WI38 (cell line): Measurements from ENCODE around the gene PARD3.

Experiments
- H3K4me3 ChIP-seq: 2 replicates; pipeline ENCODE4 v1.5.1; 2011; ENCODE audit warnings: low read depth, mild to moderate bottlenecking, control low read depth, low read length
- CTCF ChIP-seq: IDR thresholded peaks from 2 replicates; pipeline ENCODE4 v1.5.1; 2012; ENCODE audit warnings: low read depth, mild to moderate bottlenecking, control low read depth, low read length

The PARD3 gene

GRCh38 chr10:34262985-34263384 lies 552.1 kb downstream of the PARD3 start:
- H3K4me3 ChIP-seq = no peak overlapping the region
- no peak for TF ChIP-seq CTCF

DNA sequence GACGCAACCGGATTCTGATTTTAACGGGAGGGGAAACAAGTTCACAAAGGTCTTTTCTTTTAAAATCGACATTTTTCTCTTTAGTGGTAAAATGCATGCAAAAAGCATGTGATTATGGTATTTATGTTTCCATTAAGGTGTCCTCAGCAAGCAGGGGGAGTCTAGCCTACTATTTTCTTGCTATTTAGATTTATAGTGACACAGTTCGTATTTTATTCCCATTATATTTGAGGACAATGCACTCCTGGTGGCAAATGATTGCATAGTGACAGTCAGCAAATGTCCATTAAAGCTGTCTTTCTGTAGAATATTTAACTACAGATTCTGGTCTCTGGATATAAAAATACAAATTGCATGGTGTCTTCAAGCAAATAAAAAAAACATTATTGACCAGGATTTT lies 554.2 kb downstream of the PARD3 start:
- no peak overlapping the region for H3K4me3 ChIP-seq
- no peak for TF ChIP-seq CTCF

- no peak overlapping the region for H3K4me3 ChIP-seq
- TF ChIP-seq CTCF = no peak
Measured at GRCh38 chr10:34256216-34256615, 558.9 kb downstream of the PARD3 start.

DNA sequence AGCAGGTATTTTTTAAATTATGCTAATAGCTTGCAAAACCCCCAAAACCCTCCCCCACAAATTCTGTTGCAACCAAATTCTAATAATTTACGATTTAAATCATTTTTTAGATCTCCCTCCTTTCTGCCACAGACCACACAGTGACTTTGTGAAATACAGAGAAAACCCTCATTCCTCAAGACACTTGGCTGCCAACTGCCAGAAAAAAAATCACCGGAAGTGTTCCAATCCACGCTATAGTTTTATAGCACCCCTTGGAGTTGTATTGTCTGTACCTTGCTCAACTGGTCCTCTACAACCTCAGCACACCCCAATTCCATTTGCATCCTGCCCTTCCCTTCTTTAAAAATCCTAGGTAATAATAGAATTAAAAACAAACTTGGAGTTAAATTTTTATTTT lies 560.1 kb downstream of the PARD3 start:
- TF ChIP-seq CTCF = no peak
- H3K4me3 ChIP-seq = no peak overlapping the region

DNA sequence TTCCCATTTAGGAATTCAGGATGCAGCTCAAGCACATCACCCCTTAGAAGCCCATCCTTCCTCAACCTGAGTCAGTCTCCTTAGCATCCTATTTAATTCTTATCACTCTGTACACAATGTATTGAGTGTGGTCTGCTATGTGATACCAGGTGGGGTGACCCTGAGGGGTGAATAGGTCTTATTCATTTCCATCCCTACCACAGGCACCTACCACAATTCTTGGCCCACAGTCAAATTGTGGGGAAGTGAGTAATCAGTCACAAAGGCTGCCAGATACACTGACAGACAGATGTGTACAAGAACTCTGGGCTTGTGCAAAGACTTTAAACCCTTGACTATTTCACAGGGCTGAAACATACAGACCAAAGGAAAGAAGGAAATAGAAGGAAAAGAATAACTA lies 560.5 kb downstream of the PARD3 start:
- no peak overlapping the region for H3K4me3 ChIP-seq

DNA sequence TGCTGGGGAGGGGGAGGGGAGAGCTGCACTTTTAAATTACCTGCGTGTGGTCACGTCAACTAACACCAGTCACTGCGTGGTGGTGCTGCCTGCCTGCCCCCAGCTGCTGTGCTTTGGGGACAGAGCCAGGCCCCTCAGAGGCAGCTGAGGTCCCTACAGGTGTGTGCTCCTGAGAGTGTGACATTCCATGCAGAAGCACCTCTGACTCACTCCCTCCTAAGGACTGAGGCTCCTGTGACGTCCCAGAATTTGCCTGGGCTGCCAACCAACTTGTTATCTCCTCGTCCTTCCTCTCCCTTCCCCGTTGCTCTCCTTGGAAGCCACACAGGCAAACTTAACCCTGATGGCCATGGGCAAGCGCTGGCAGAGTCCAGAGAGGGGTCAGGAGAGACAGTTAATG lies 563.0 kb downstream of the PARD3 start:
- no peak for TF ChIP-seq CTCF
- no peak overlapping the region for H3K4me3 ChIP-seq

More for the DNA sequence above, 560.5 kb downstream of the PARD3 start:
- no peak for TF ChIP-seq CTCF

GRCh38 chr10:34251177-34251576 lies 563.9 kb downstream of the PARD3 start:
- H3K4me3 ChIP-seq = no peak overlapping the region
- no peak for TF ChIP-seq CTCF
